Measurements from ENCODE around the gene PRPS2.

The PRPS2 gene

GRCh38 chrX:12791257-12792228 lies at the start of gene PRPS2:
Gene PRPS2, plus strand, starts transcription at chrX:12791412. Its CDS starts 86 bp downstream, at chrX:12791498.
- DNase-seq (ENCODE audit: low read depth in 2 of 2), result peak; percentile 38 to 42

GRCh38 chrX:12741416-12741815 lies 49.8 kb upstream of the PRPS2 start:
- DNase-seq (ENCODE audit: low read depth in 2 of 2), result no peak

- DNase-seq (ENCODE audit: low read depth in 2 of 2), result no peak
Measured at GRCh38 chrX:12747433-12747832, 43.8 kb upstream of the PRPS2 start.

GRCh38 chrX:12751887-12752286 lies 39.3 kb upstream of the PRPS2 start:
- DNase-seq (ENCODE audit: low read depth in 2 of 2), result no peak

- no peak for DNase-seq (ENCODE audit: low read depth in 2 of 2)
Measured at GRCh38 chrX:12753366-12753765, 37.8 kb upstream of the PRPS2 start.

- DNase-seq (ENCODE audit: low read depth in 2 of 2), result no peak
Measured at GRCh38 chrX:12758291-12758690, 32.9 kb upstream of the PRPS2 start.

GRCh38 chrX:12767856-12768255 lies 23.4 kb upstream of the PRPS2 start:
- no peak for DNase-seq (ENCODE audit: low read depth in 2 of 2)

- DNase-seq (ENCODE audit: low read depth in 2 of 2), result no peak
Measured at GRCh38 chrX:12768491-12768890, 22.7 kb upstream of the PRPS2 start.

GRCh38 chrX:12770440-12770839 lies 20.8 kb upstream of the PRPS2 start:
- no peak for DNase-seq (ENCODE audit: low read depth in 2 of 2)

- DNase-seq (ENCODE audit: low read depth in 2 of 2), result peak; percentile 30 to 36
Measured at GRCh38 chrX:12771445-12772069, 19.7 kb upstream of the PRPS2 start.

GRCh38 chrX:12777670-12778069 lies 13.5 kb upstream of the PRPS2 start:
- no peak for DNase-seq (ENCODE audit: low read depth in 2 of 2)

- no peak for DNase-seq (ENCODE audit: low read depth in 2 of 2)
Measured at GRCh38 chrX:12779534-12779933, 11.7 kb upstream of the PRPS2 start.

- no peak for DNase-seq (ENCODE audit: low read depth in 2 of 2)
Measured at GRCh38 chrX:12788645-12789044, 2.6 kb upstream of the PRPS2 start.

- DNase-seq (ENCODE audit: low read depth in 2 of 2), result no peak
Measured at GRCh38 chrX:12789976-12790375, 1.2 kb upstream of the PRPS2 start.

- DNase-seq (ENCODE audit: low read depth in 2 of 2), result no peak
Measured at GRCh38 chrX:12790885-12791256, 341 bp upstream of the PRPS2 start.

GRCh38 chrX:12792711-12793110 lies 1.5 kb downstream of the PRPS2 start:
- DNase-seq (ENCODE audit: low read depth in 2 of 2), result no peak

- DNase-seq (ENCODE audit: low read depth in 2 of 2), result no peak
Measured at GRCh38 chrX:12794654-12795053, 3.4 kb downstream of the PRPS2 start.

- no peak for DNase-seq (ENCODE audit: low read depth in 2 of 2)
Measured at GRCh38 chrX:12798601-12799000, 7.4 kb downstream of the PRPS2 start.

- no peak for DNase-seq (ENCODE audit: low read depth in 2 of 2)
Measured at GRCh38 chrX:12799118-12799517, 7.9 kb downstream of the PRPS2 start.

- DNase-seq (ENCODE audit: low read depth in 2 of 2), result no peak
Measured at GRCh38 chrX:12802741-12803140, 11.5 kb downstream of the PRPS2 start.

GRCh38 chrX:12804655-12805054 lies 13.4 kb downstream of the PRPS2 start:
- DNase-seq (ENCODE audit: low read depth in 2 of 2), result no peak

- DNase-seq (ENCODE audit: low read depth in 2 of 2), result no peak
Measured at GRCh38 chrX:12805333-12805732, 14.1 kb downstream of the PRPS2 start.

GRCh38 chrX:12811658-12812057 lies 20.4 kb downstream of the PRPS2 start:
- DNase-seq (ENCODE audit: low read depth in 2 of 2), result no peak
